ENCODE measurements around the gene SCP2.

DNA sequence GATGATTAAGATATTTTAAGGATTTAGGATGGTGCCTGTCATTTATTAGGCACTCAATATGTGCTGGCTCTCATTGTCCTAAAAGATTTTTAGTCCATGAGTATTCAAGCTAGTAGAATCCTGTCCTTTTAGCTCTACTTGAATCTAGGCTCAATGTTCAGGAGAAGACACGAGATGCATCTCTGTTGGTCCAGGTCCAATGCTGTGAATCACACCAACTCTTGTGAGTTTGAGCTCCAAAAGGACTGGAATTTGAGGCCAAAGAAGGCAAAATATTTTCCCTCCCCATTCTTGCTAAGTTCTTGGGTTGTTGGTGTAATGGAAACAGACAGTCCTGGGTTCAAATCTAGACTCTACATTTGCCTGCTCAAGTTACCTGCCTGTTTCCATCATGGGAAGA is 133.5 kb downstream of the SCP2 start:
- TF ChIP-seq, protein P1, sequence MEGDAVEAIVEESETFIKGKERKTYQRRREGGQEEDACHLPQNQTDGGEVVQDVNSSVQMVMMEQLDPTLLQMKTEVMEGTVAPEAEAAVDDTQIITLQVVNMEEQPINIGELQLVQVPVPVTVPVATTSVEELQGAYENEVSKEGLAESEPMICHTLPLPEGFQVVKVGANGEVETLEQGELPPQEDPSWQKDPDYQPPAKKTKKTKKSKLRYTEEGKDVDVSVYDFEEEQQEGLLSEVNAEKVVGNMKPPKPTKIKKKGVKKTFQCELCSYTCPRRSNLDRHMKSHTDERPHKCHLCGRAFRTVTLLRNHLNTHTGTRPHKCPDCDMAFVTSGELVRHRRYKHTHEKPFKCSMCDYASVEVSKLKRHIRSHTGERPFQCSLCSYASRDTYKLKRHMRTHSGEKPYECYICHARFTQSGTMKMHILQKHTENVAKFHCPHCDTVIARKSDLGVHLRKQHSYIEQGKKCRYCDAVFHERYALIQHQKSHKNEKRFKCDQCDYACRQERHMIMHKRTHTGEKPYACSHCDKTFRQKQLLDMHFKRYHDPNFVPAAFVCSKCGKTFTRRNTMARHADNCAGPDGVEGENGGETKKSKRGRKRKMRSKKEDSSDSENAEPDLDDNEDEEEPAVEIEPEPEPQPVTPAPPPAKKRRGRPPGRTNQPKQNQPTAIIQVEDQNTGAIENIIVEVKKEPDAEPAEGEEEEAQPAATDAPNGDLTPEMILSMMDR (IDR thresholded peaks at IDR 0.05): no peak
- no peak for TF ChIP-seq POLR2A (IDR thresholded peaks at IDR 0.05)
- TF ChIP-seq POLR2AphosphoS5 (IDR thresholded peaks at IDR 0.05; ENCODE audit: insufficient read depth in 1 of 2, low read depth in 1 of 2): no peak
